DMS 273 (cell line): ENCODE measurements around the gene PAX7.

Source experiments
- DNase-seq: peaks from one replicate; lab custom pipeline; 2025; ENCODE audit not compliant: unreplicated experiment; lab: John Stamatoyannopoulos, UW

PAX7 gene

GRCh38 chr1:18618546-18619466 is 11.8 kb upstream of the PAX7 start:
- DNase-seq: no peak

GRCh38 chr1:18619467-18619835 is 11.2 kb upstream of the PAX7 start:
- DNase-seq: no peak

- no peak for DNase-seq
Observed at GRCh38 chr1:18628511-18628910, 2.1 kb upstream of the PAX7 start.

GRCh38 chr1:18629659-18630510 is 761 bp upstream of the PAX7 start:
- DNase-seq: no peak

GRCh38 chr1:18631496-18632217 is 1.0 kb downstream of the PAX7 start:
- DNase-seq: no peak

- no peak for DNase-seq
Observed at GRCh38 chr1:18632218-18632588, 1.6 kb downstream of the PAX7 start.

GRCh38 chr1:18632783-18633421 is 2.3 kb downstream of the PAX7 start:
- peak; percentile 44 for DNase-seq

- DNase-seq: no peak
Observed at GRCh38 chr1:18633422-18634155, 2.9 kb downstream of the PAX7 start.

GRCh38 chr1:18634276-18634675 is 3.6 kb downstream of the PAX7 start:
- DNase-seq: no peak

- DNase-seq: no peak
Observed at GRCh38 chr1:18635070-18635577, 4.5 kb downstream of the PAX7 start.

- DNase-seq: peak; percentile 59
Observed at GRCh38 chr1:18635891-18636595, 5.4 kb downstream of the PAX7 start.

GRCh38 chr1:18636596-18637508 is 6.2 kb downstream of the PAX7 start:
- no peak for DNase-seq

- DNase-seq: no peak
Observed at GRCh38 chr1:18637511-18637960, 6.9 kb downstream of the PAX7 start.

- no peak for DNase-seq
Observed at GRCh38 chr1:18637962-18638834, 7.6 kb downstream of the PAX7 start.

- no peak for DNase-seq
Observed at GRCh38 chr1:18638835-18639364, 8.3 kb downstream of the PAX7 start.

- DNase-seq: no peak
Observed at GRCh38 chr1:18639368-18640055, 8.9 kb downstream of the PAX7 start.
